Measurements from ENCODE around the gene C10orf90.

Gene C10orf90

GRCh38 chr10:126409821-126410220, 260.7 kb downstream of the C10orf90 start:
- DNase-seq = no peak

- DNase-seq = no peak
These were observed 261.4 kb downstream of the C10orf90 start for GRCh38 chr10:126408953-126409641.

GRCh38 chr10:126407831-126408230, 262.7 kb downstream of the C10orf90 start:
- no peak for DNase-seq

GRCh38 chr10:126405239-126405775, 265.2 kb downstream of the C10orf90 start:
- no peak for DNase-seq

- DNase-seq = no peak
These were observed 267.5 kb downstream of the C10orf90 start for GRCh38 chr10:126402721-126403695.

GRCh38 chr10:126400641-126401040, 269.9 kb downstream of the C10orf90 start:
- no peak for DNase-seq

GRCh38 chr10:126398924-126399323, 271.6 kb downstream of the C10orf90 start:
- no peak for DNase-seq

GRCh38 chr10:126398383-126398743, 272.1 kb downstream of the C10orf90 start:
- DNase-seq = no peak

- DNase-seq = no peak
These were observed 272.7 kb downstream of the C10orf90 start for GRCh38 chr10:126397640-126398382.

GRCh38 chr10:126397156-126397555, 273.3 kb downstream of the C10orf90 start:
- DNase-seq = no peak

GRCh38 chr10:126394948-126395347, 275.5 kb downstream of the C10orf90 start:
- no peak for DNase-seq

- no peak for DNase-seq
These were observed 277.4 kb downstream of the C10orf90 start for GRCh38 chr10:126393076-126393475.

GRCh38 chr10:126392469-126392868, 278.0 kb downstream of the C10orf90 start:
- DNase-seq = no peak

GRCh38 chr10:126392068-126392467, 278.4 kb downstream of the C10orf90 start:
- no peak for DNase-seq

GRCh38 chr10:126391192-126391885, 279.2 kb downstream of the C10orf90 start:
- no peak for DNase-seq

- DNase-seq = no peak
These were observed 280.2 kb downstream of the C10orf90 start for GRCh38 chr10:126390324-126390723.

GRCh38 chr10:126387931-126388911, 282.3 kb downstream of the C10orf90 start, which contains the start of gene ADAM12:
Gene ADAM12 (minus strand): TSS chr10:126388477. CDS start chr10:126388145, 332 bp downstream.
- DNase-seq = no peak

GRCh38 chr10:126387041-126387921, 283.2 kb downstream of the C10orf90 start:
- no peak for DNase-seq

- DNase-seq = no peak
These were observed 286.1 kb downstream of the C10orf90 start for GRCh38 chr10:126384269-126384873.
